Anterior cingulate cortex (tissue), 58 donors: ENCODE measurements around the gene ECHDC3.
"Not testable (repeated sequence)": the region's sequence is repeated elsewhere in the genome, so short reads cannot be mapped to it uniquely, and the experiment has no call there.

Source experiments
- DNase-seq, 58 donors: peaks; one replicate each; lab custom pipeline; 2025; lab: John Stamatoyannopoulos, UW

ECHDC3 gene

GRCh38 chr10:11714750-11715365 lies 27.3 kb upstream of the ECHDC3 start:
- no peak for DNase-seq

- peak in 4 of 58 donors; percentile 11 to 26 (median 13) for DNase-seq
These were observed 26.2 kb upstream of the ECHDC3 start for GRCh38 chr10:11715815-11716494.

- no peak for DNase-seq
These were observed 25.5 kb upstream of the ECHDC3 start for GRCh38 chr10:11716686-11717085.

- no peak for DNase-seq
These were observed 22.5 kb upstream of the ECHDC3 start for GRCh38 chr10:11719496-11720259.

GRCh38 chr10:11720260-11720741 lies 21.9 kb upstream of the ECHDC3 start:
- DNase-seq, result peak in 7 of 58 donors; percentile 8 to 49 (median 22)

- no peak for DNase-seq
These were observed 20.4 kb upstream of the ECHDC3 start for GRCh38 chr10:11721806-11722205.

- DNase-seq, result no peak
These were observed 18.8 kb upstream of the ECHDC3 start for GRCh38 chr10:11723359-11723758.

GRCh38 chr10:11724938-11725776 lies 17.0 kb upstream of the ECHDC3 start:
- DNase-seq, result peak in 7 of 58 donors; percentile 6 to 75 (median 8)

- DNase-seq, result no peak
These were observed 16.3 kb upstream of the ECHDC3 start for GRCh38 chr10:11725912-11726311.

- no peak for DNase-seq
These were observed 14.6 kb upstream of the ECHDC3 start for GRCh38 chr10:11727563-11727962.

- no peak for DNase-seq
These were observed 13.8 kb upstream of the ECHDC3 start for GRCh38 chr10:11728353-11728752.

- no peak for DNase-seq
These were observed 12.3 kb upstream of the ECHDC3 start for GRCh38 chr10:11729790-11730315.

- no peak for DNase-seq
These were observed 11.4 kb upstream of the ECHDC3 start for GRCh38 chr10:11730779-11731178.

- DNase-seq, result not testable (repeated sequence)
These were observed 5.4 kb upstream of the ECHDC3 start for GRCh38 chr10:11736767-11737166.

- not testable (repeated sequence) for DNase-seq
These were observed 4.7 kb upstream of the ECHDC3 start for GRCh38 chr10:11737258-11738032.

- no peak for DNase-seq
These were observed 1.3 kb upstream of the ECHDC3 start for GRCh38 chr10:11740907-11741306.

GRCh38 chr10:11741608-11742007 lies 574 bp upstream of the ECHDC3 start:
- no peak for DNase-seq

GRCh38 chr10:11742779-11743298 lies 657 bp downstream of the ECHDC3 start:
- DNase-seq, result no peak
